Measurements from ENCODE around the gene EEF1AKMT4.

The EEF1AKMT4 gene

DNA sequence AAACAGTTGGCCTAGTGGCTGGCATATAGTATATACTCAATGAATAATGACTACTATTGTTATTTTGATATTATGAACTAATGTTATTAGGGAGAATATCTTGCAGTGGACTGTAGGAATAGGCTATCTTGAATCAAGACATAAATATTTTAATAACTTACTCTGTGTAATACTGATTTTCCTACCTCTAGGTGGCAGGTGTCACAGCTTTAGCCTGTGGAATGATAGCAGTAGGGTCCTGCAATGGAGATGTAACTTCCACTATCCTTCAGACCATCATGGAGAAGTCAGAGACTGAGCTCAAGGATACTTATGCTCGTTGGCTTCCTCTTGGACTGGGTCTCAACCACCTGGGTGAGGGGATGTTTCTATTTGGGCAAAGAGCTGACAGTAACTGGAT lies 56.1 kb downstream of the EEF1AKMT4 start:
- DNase-seq: no peak

- no peak for DNase-seq
Observed at GRCh38 chr3:184306341-184306972, 57.0 kb downstream of the EEF1AKMT4 start.

DNA sequence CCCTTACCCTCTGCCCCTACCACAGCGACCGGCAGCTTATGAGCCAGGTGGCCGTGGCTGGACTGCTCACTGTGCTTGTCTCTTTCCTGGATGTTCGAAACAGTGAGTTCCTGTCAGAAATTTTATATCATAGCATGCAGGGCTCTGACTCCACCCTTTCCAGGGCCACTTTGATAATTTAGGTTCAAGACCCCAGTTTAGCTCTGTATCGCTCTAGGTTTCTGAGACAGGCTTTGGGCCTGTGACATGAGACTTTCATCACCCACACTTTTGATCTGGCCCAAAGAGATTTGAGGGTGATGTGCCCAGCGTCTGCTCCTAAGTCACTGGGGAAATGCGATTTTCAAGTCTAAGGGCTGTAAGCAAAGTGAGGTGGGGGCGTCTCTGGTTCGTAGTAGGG lies 58.4 kb downstream of the EEF1AKMT4 start:
- no peak for DNase-seq

Measured in activated effector memory CD4-positive, alpha-beta T cell treated with Interleukin-2 at 50 U/mL for 16 hours (primary cell).